Mucosa of descending colon (tissue), 3 donors: Measurements from ENCODE around the gene LAMTOR4. TPM values are rescaled to one million over a fixed set of nuclear protein-coding genes. Genes with fewer than 3 reads are reported as not detected.
"Not testable (repeated sequence)": the region's sequence is repeated elsewhere in the genome, so short reads cannot be mapped to it uniquely, and the experiment has no call there.

ENCODE experiments used
- ATAC-seq: fragments of 200-7000 bp; cut with Tn5 transposase; one replicate; pipeline ENCODE4 v1.9.1; 2020; ENCODE audit warnings: mild to moderate bottlenecking, moderate library complexity
- DNase-seq, 3 donors: peaks; one replicate each; pipeline ENCODE4 v3.0.0-alpha.2; 2020
- H3K36me3 ChIP-seq: fragments of 200-600 bp; one replicate; pipeline ENCODE4 v1.8.0; 2021; ENCODE audit warnings: low read depth, mild to moderate bottlenecking
- H3K4me1 ChIP-seq: fragments of 200-600 bp; one replicate; pipeline ENCODE4 v1.8.0; 2021; ENCODE audit warnings: low read depth, mild to moderate bottlenecking
- H3K4me3 ChIP-seq: fragments of 200-600 bp; one replicate; pipeline ENCODE4 v1.8.0; 2021; ENCODE audit warnings: mild to moderate bottlenecking
- H3K9me3 ChIP-seq: fragments of 200-600 bp; one replicate; pipeline ENCODE4 v1.8.0; 2021; ENCODE audit warnings: mild to moderate bottlenecking
- intact Hi-C, 2 donors: fragments of 100-400 bp; cut with DNase I in 1 of 2; cut with micrococcal nuclease in 1 of 2; formaldehyde crosslinking; loops; one replicate each; pipeline versions ENCODE4 v1.11.0 to v1.11.1; 2022; cut with DNase I, micrococcal nuclease
- total RNA-seq, 3 donors: library from RNA; stranded (reverse); fragmentation: NEBNext Ultra II Directional in 2 of 3; extraction: Animal tissue kit (Norgen Biotek cat#: 25700) in 2 of 3; gene quantifications; one replicate each; pipeline versions ENCODE4 v1.2.1 to v1.2.4, GENCODE V29; 2021 to 2023
- TF ChIP-seq, protein P1 (sequence below): fragments of 200-600 bp; IDR thresholded peaks from one replicate; pipeline ENCODE4 v1.8.0; 2022; ENCODE audit warnings: antibody characterized with exemption, mild to moderate bottlenecking
- donor health status: DM: no; HTN: no; CAD: no; lungs with moderate emphysema.
- donor health status: DM: no; HTN: no; CAD: no.
- donor health status: DM: no; HTN: yes; CAD: no.

Gene LAMTOR4
- total RNA-seq, 3 donors from 2014 or later, result 135 to 221 (median 187) TPM

DNA sequence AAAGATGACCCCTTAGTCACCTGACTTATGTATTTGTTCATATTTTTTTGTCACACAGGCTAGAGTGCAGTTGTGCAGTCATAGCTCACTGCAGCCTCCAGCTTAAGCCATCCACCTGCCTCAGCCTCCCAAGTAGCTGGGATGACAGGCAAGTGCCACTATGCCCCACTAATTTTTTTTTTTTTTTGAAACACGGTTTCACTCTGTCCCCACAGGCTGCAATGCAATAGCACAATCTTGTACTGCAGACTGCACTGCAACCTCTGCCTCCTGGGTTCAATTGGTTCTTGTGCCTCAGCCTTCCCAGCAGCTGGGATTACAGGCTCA is 20.1 kb upstream of the LAMTOR4 start:
- H3K4me3 ChIP-seq, result no peak overlapping the region
- peaks cover 44% of the 10 kb centered on the region for H3K4me1 ChIP-seq
- TF ChIP-seq, protein P1, sequence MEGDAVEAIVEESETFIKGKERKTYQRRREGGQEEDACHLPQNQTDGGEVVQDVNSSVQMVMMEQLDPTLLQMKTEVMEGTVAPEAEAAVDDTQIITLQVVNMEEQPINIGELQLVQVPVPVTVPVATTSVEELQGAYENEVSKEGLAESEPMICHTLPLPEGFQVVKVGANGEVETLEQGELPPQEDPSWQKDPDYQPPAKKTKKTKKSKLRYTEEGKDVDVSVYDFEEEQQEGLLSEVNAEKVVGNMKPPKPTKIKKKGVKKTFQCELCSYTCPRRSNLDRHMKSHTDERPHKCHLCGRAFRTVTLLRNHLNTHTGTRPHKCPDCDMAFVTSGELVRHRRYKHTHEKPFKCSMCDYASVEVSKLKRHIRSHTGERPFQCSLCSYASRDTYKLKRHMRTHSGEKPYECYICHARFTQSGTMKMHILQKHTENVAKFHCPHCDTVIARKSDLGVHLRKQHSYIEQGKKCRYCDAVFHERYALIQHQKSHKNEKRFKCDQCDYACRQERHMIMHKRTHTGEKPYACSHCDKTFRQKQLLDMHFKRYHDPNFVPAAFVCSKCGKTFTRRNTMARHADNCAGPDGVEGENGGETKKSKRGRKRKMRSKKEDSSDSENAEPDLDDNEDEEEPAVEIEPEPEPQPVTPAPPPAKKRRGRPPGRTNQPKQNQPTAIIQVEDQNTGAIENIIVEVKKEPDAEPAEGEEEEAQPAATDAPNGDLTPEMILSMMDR, result no peak
- H3K9me3 ChIP-seq, result no peaks in the 10 kb centered on the region
- H3K36me3 ChIP-seq, result no peaks in the 10 kb centered on the region
- ATAC-seq, result no peak
- no peak for DNase-seq
- intact Hi-C loops, result no loop called here

DNA sequence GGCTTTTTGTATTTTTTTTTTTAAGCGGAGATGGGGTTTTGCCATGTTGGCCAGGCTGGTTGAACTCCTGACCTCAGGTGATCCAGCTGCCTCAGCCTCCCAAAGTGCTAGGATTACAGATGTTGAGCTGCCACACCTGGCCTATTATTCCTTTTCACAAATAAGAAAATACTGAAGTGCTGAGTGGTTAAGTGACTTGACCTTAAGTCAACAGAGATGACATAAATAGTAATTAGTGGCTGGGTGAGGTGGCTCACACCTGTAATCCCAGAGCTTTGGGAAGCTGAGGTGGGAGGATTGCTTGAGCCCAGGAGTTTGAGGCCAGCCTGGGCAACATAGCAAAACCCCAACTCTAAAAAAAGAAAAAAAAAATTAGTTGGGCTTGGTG is 18.5 kb upstream of the LAMTOR4 start:
- intact Hi-C loops, result loop anchor here (5.0 to 10.0 kb wide), 3 partner anchors 82 to 297 kb away; partner anchors contain the start of genes MEPCE (in 1 of the 2), PVRIG (in 1 of the 2) and ZCWPW1 (in 1 of the 2)

DNA sequence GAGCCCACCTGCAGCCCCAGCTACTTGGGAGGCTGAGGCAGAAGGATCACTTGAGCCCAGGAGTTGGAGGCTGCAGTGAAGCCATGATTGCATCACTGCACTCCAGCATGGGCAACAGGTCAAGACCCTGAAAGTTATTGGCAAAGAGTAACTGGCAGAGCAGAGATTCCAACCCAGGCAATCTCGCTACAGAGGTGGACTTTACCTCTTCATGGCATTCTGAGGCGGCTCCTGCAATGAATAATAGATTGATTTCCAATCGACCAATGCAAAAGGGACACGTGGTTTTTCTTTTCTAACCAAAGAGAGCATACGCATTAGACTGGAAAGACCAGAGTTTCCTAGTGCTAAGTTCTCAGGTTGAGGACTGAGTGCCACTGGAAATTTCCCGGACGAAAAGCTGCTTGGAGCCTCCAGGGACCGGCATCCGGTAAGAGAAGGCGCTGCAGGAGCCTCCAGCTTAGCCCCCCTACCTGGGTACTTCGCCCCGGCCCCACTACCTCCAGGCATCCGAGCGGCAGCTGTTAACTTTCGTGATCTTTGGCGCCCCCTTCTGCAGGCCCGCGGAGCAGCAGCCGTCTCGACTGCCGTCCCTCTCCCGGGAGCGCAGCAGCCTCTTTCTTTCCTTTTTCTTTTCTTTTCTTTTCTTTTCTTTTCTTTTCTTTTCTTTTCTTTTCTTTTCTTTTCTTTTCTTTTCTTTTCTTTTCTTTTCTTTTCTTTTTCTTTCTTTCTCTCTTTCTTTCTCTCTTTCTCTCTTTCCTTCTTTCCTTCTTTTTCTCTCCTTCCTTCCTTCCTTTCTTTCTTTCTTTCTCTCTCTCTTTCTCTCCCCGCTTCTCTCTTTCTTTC is 17.9 kb upstream of the LAMTOR4 start:
- intact Hi-C loops, result loop anchor here (5.0 to 10.0 kb wide), 3 partner anchors 81 to 296 kb away; partner anchors contain the start of genes MEPCE (in 1 of the 2), PVRIG (in 1 of the 2) and ZCWPW1 (in 1 of the 2)
- peak; percentile 83 to 93 (median 92) for DNase-seq
- TF ChIP-seq, protein P1, result peak; percentile 88
- Histone ChIP-seq H3K9me3 (no peaks in the 10 kb centered on the region), H3K4me3 (no peak overlapping the region), H3K4me1 (peaks cover 24% of the 10 kb centered on the region), H3K36me3 (no peaks in the 10 kb centered on the region)
- ATAC-seq, result peak; percentile 37

More for the DNA sequence above, 18.5 kb upstream of the LAMTOR4 start:
- H3K36me3 ChIP-seq, H3K4me3 ChIP-seq, DNase-seq, ATAC-seq, H3K9me3 ChIP-seq: not testable (repeated sequence)
- H3K4me1 ChIP-seq, result peaks cover 29% of the 10 kb centered on the region

DNA sequence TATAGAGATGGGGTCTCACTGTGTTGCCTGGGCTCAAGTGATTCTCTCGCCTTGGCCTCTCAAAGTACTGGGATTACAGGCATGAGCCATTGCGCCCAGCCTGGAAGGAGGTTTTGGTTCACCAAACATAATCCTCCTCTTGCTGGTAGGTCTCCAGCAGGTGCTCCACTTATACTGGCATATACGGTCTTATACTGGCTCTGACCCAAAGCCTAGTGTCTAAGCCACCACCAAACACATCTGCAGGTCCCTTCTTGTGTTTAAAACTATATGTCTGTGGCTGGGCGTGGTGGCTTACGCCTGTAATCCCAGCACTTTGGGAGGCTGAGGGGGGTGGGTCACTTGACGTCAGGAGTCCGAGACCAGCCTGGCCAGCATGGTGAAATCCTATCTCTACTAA is 16.6 kb upstream of the LAMTOR4 start:
- TF ChIP-seq, protein P1, result no peak
- Histone ChIP-seq H3K4me3 (no peak overlapping the region), H3K9me3 (no peaks in the 10 kb centered on the region), H3K4me1 (peaks cover 25% of the 10 kb centered on the region), H3K36me3 (no peaks in the 10 kb centered on the region)
- DNase-seq, result peak in 1 of 3 donors; percentile 46
- ATAC-seq, result no peak
- intact Hi-C loops, result loop anchor here (5.0 to 10.0 kb wide), 3 partner anchors 80 to 295 kb away; partner anchors contain the start of genes MEPCE (in 1 of the 2), PVRIG (in 1 of the 2) and ZCWPW1 (in 1 of the 2)

DNA sequence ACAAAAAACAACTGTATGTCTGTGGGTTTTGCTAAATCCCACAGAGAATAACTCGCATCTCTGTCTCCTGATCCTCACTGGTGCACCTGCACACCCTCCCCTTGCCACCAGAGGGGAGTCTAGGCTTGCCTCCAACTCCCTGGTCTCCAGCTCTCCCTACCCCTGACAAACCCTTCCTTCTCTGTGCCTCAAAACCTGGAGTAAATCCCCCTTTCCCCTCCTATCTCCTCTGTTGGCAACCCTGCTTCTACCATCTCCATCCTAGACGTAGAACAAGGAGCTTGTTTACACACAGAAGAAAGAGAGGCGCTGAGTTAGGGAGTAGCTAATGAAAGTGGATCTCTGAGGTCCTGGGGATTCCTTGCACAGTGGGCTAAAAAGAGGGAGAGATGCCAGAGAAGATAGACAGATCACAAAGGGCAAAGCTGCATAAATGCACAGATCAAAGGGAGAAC is 16.0 kb upstream of the LAMTOR4 start:
- peak; percentile 81 for ATAC-seq
- Histone ChIP-seq H3K9me3 (no peaks in the 10 kb centered on the region), H3K4me3 (no peak overlapping the region), H3K36me3 (no peaks in the 10 kb centered on the region), H3K4me1 (peaks cover 25% of the 10 kb centered on the region)
- TF ChIP-seq, protein P1, result peak; percentile 54
- peak; percentile 66 to 84 (median 80) for DNase-seq
- intact Hi-C loops, result loop anchor here (5.0 to 10.0 kb wide), 3 partner anchors 80 to 295 kb away; partner anchors contain the start of genes MEPCE (in 1 of the 2), PVRIG (in 1 of the 2) and ZCWPW1 (in 1 of the 2)
